Activated CD4-positive, alpha-beta T cell treated with anti-CD3 and anti-CD28 coated beads for 36 hours (primary cell): ENCODE results near the gene SFXN2. TPM values are rescaled to one million over a fixed set of nuclear protein-coding genes. Genes with fewer than 3 reads are reported as not detected.
"Not testable (repeated sequence)": the region's sequence is repeated elsewhere in the genome, so short reads cannot be mapped to it uniquely, and the experiment has no call there.

ENCODE experiments used
- ATAC-seq: fragments of 200-7000 bp; cut with Tn5 transposase; one replicate; pipeline ENCODE4 v1.10.0; 2021; ENCODE audit warnings: mild to moderate bottlenecking, moderate library complexity
- CTCF ChIA-PET: fragments of 350-600 bp; sonication (Branson Sonifier 250); formaldehyde crosslinking; loops from one replicate; lab custom pipeline; 2021; ENCODE audit warnings: antibody characterized with exemption; lab: Charles Lee
- POLR2A ChIA-PET: fragments of 350-600 bp; sonication (Branson Sonifier 250); formaldehyde crosslinking; loops from one replicate; lab custom pipeline; 2021; ENCODE audit warnings: antibody characterized with exemption, inconsistent platforms; lab: Charles Lee
- DNase-seq: peaks from one replicate; pipeline ENCODE4 v3.0.0-alpha.2; 2020
- H3K27ac Mint-ChIP-seq: one replicate; pipeline ENCODE4 v1.8.0; 2021; ENCODE audit warnings: mixed read lengths
- H3K27me3 Mint-ChIP-seq: one replicate; pipeline ENCODE4 v1.8.0; 2021; ENCODE audit warnings: mixed read lengths
- H3K36me3 Mint-ChIP-seq: one replicate; pipeline ENCODE4 v1.8.0; 2021; ENCODE audit warnings: low read depth, mixed read lengths
- H3K4me1 Mint-ChIP-seq: one replicate; pipeline ENCODE4 v1.8.0; 2021; ENCODE audit warnings: mixed read lengths
- H3K4me3 Mint-ChIP-seq: one replicate; pipeline ENCODE4 v1.8.0; 2021; ENCODE audit warnings: mild to moderate bottlenecking, moderate library complexity, mixed read lengths
- H3K9me3 Mint-ChIP-seq: one replicate; pipeline ENCODE4 v1.8.0; 2021; ENCODE audit warnings: low read depth, mixed read lengths
- intact Hi-C, 2 experiments: fragments of 100-400 bp; cut with DNase I in 1 of 2; cut with micrococcal nuclease in 1 of 2; formaldehyde crosslinking; loops; one replicate each; pipeline versions ENCODE4 v1.14.2 to v1.15.1; 2022 to 2024; cut with DNase I, micrococcal nuclease
- total RNA-seq, 2 experiments: library from RNA; stranded (reverse); gene quantifications; one replicate each; pipeline ENCODE4 v1.2.3, GENCODE V29; 2021

SFXN2 gene
- total RNA-seq, 2 experiments from 2014 or later: 18.2 to 20.7 TPM

GRCh38 chr10:102716900-102717565 lies 2.6 kb downstream of the SFXN2 start:
- Mint-ChIP-seq H3K27ac (peak overlapping the region; percentile 1), H3K4me1 (peaks cover 57% of the 10 kb centered on the region), H3K36me3 (peaks cover 29% of the 10 kb centered on the region)
- POLR2A ChIA-PET, H3K27me3 Mint-ChIP-seq, ATAC-seq, DNase-seq, H3K4me3 Mint-ChIP-seq, H3K9me3 Mint-ChIP-seq, intact Hi-C loops: not testable (repeated sequence)
- CTCF ChIA-PET: interaction anchor here (1.0 kb wide), 1 partner anchor 25 kb away, joined by 3 read pairs; no protein-coding TSS in a partner anchor

DNA sequence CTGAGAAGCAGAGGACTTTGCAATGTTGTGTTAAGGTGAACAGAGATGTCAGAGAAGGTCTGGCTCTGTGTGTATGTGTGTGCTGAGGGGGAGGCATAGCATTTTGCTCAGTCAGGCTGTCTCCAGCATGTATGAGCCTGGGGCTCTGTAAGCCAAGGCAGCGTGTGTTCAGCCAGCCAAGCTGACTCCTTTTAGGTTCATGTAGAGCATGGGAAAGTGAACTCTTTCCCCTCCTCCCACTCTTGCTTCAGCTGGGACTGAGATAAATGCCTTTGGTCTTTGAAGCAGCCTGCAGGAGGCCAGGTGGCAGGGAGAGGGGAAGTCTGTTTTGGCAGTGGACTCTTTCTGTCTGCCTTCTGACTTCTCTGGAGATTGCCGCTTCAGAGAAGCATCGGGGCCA lies 3.8 kb downstream of the SFXN2 start:
- ATAC-seq (no peak), DNase-seq (no peak)
- Mint-ChIP-seq H3K9me3 (no peaks in the 10 kb centered on the region), H3K4me1 (peaks cover 47% of the 10 kb centered on the region), H3K4me3 (no peak overlapping the region), H3K36me3 (peaks cover 30% of the 10 kb centered on the region), H3K27me3 (no peaks in the 10 kb centered on the region), H3K27ac (no peak overlapping the region)
- ChIA-PET CTCF (no interaction called here), POLR2A (no interaction called here)
- intact Hi-C loops: no loop called here

DNA sequence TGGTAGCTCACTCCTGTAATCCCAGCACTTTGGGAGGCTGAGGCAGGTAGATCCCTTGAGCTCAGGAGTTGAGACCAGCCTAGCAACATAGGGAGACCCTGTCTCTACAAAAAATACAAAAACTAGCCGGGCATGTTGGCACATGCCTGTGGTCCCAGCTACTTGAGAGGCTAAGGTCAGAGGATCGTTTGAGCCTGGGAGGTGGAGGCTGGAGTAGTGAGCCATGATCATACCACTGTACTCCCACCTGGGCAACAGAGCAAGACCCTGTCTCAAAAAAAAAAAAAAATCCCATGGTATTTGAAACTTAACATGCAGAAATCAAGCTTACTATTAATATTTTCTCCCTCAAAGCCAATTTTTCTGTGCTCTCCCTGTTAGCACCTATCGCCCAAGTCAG lies 5.9 kb downstream of the SFXN2 start:
- no peak overlapping the region for H3K4me3 Mint-ChIP-seq
- ATAC-seq (no peak), DNase-seq (no peak)
- H3K4me1 Mint-ChIP-seq: peaks cover 44% of the 10 kb centered on the region
- no peak overlapping the region for H3K27ac Mint-ChIP-seq
- no peaks in the 10 kb centered on the region for H3K27me3 Mint-ChIP-seq
- peaks cover 44% of the 10 kb centered on the region for H3K36me3 Mint-ChIP-seq
- ChIA-PET CTCF (interaction anchor here (0.7 to 1.4 kb wide), 2 partner anchors 8 to 76 kb away, joined by 3 read pairs; no protein-coding TSS in a partner anchor), POLR2A (interaction anchor here (0.5 kb wide), 1 partner anchor 24 kb away, joined by 3 read pairs; no protein-coding TSS in a partner anchor)
- no peaks in the 10 kb centered on the region for H3K9me3 Mint-ChIP-seq
- intact Hi-C loops: no loop called here

DNA sequence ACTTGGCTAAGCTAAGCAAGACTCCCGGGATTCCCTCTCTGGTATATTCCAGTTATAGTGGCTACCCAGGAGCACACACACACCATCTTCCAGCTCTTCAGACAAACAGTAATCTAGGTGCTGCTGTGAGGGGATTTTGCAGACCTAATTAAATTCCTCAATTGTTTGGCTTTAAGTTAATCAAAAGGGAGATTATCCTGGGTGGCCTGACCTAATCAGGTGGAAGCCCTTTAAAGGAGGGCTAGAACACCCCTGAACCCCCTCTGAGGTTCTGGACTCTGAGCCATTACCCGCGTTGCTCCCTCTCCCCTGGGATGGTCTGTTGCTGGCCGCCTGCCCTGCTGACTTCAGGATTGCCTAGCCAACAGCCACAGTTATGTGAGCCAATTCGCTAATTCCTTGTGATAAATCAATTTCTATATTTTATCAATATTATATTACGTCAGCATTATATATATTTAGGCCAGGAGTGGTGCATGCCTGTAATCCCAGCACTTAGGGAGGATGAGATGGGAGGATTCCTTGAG lies 6.4 kb downstream of the SFXN2 start:
- CTCF ChIA-PET: interaction anchor here (0.7 to 1.2 kb wide), 3 partner anchors 14 to 75 kb away, joined by 3 to 4 read pairs (median 3); no protein-coding TSS in a partner anchor
- intact Hi-C loops: no loop called here
- Mint-ChIP-seq H3K27ac (no peak overlapping the region), H3K27me3 (no peaks in the 10 kb centered on the region), H3K4me3 (no peak overlapping the region), H3K4me1 (peaks cover 40% of the 10 kb centered on the region), H3K36me3 (peaks cover 44% of the 10 kb centered on the region), H3K9me3 (no peaks in the 10 kb centered on the region)
- no peak for DNase-seq
- POLR2A ChIA-PET: no interaction called here
- no peak for ATAC-seq

DNA sequence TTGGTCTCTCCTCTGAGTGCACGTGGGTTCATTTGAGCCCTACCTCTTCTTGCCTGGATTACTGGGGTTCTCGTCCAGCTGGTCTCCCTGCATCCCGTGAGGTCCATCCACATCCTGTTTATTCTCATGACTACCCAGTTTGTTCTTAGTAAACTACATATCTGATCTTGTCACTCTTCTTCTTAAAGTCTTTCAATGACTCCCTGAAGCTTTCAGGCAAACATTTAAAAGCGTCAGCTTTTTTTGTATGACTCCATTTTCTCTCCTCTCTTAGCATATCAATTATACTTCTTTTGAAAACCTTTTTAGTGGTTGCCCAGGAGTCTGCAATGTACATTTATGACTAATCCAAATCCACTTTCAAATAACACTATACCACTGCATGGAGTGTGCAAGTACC lies 7.5 kb downstream of the SFXN2 start:
- Mint-ChIP-seq H3K9me3 (no peaks in the 10 kb centered on the region), H3K4me1 (peaks cover 30% of the 10 kb centered on the region), H3K36me3 (peaks cover 40% of the 10 kb centered on the region), H3K27ac (peak overlapping the region; percentile 10), H3K27me3 (no peaks in the 10 kb centered on the region), H3K4me3 (no peak overlapping the region)
- no peak for DNase-seq
- ChIA-PET CTCF (interaction anchor here (0.6 to 1.2 kb wide), 2 partner anchors 13 to 71 kb away, joined by 3 to 4 read pairs; no protein-coding TSS in a partner anchor), POLR2A (no interaction called here)
- ATAC-seq: peak; percentile 88
- intact Hi-C loops: no loop called here

GRCh38 chr10:102723989-102724388 lies 9.6 kb downstream of the SFXN2 start:
- POLR2A ChIA-PET: no interaction called here

GRCh38 chr10:102726274-102726673 lies 11.8 kb downstream of the SFXN2 start:
- H3K36me3 Mint-ChIP-seq: peaks cover 31% of the 10 kb centered on the region
- ATAC-seq (no peak), DNase-seq (no peak)
- H3K9me3 Mint-ChIP-seq: no peaks in the 10 kb centered on the region
- no peaks in the 10 kb centered on the region for H3K27me3 Mint-ChIP-seq
- peaks cover 6% of the 10 kb centered on the region for H3K4me1 Mint-ChIP-seq
- ChIA-PET CTCF (interaction anchor here (1.1 kb wide), 1 partner anchor 12 kb away, joined by 4 read pairs; no protein-coding TSS in a partner anchor), POLR2A (no interaction called here)
- no peak overlapping the region for H3K27ac Mint-ChIP-seq
- intact Hi-C loops: loop anchor here in 1 of 2 experiments (5.0 kb wide), 1 partner anchor 341 kb away; no protein-coding TSS in a partner anchor
- H3K4me3 Mint-ChIP-seq: no peak overlapping the region

More at GRCh38 chr10:102723989-102724388, 9.6 kb downstream of the SFXN2 start:
- Mint-ChIP-seq H3K36me3 (peaks cover 37% of the 10 kb centered on the region), H3K4me3 (no peak overlapping the region), H3K4me1 (peaks cover 13% of the 10 kb centered on the region), H3K9me3 (no peaks in the 10 kb centered on the region), H3K27me3 (no peaks in the 10 kb centered on the region), H3K27ac (no peak overlapping the region)
- no peak for DNase-seq
- ATAC-seq: no peak
- CTCF ChIA-PET: no interaction called here
- intact Hi-C loops: no loop called here

- H3K9me3 Mint-ChIP-seq: no peaks in the 10 kb centered on the region
- H3K27me3 Mint-ChIP-seq: no peaks in the 10 kb centered on the region
- no peak for ATAC-seq
- no peak overlapping the region for H3K4me3 Mint-ChIP-seq
- no peak for DNase-seq
- intact Hi-C loops: loop anchor here in 1 of 2 experiments (5.0 kb wide), 1 partner anchor 340 kb away; no protein-coding TSS in a partner anchor
- H3K4me1 Mint-ChIP-seq: no peaks in the 10 kb centered on the region
- no peak overlapping the region for H3K27ac Mint-ChIP-seq
- ChIA-PET CTCF (interaction anchor here (0.6 to 1.2 kb wide), 4 partner anchors 16 to 140 kb away, joined by 3 to 4 read pairs (median 3); partner anchors contain the start of gene CYP17A1), POLR2A (interaction anchor here (0.6 to 0.7 kb wide), 2 partner anchors 17 kb away, joined by 3 to 4 read pairs; partner anchors contain the start of gene WBP1L)
- H3K36me3 Mint-ChIP-seq: peaks cover 30% of the 10 kb centered on the region
These were observed 12.8 kb downstream of the SFXN2 start for GRCh38 chr10:102727037-102727818.

GRCh38 chr10:102729029-102730026 lies 14.9 kb downstream of the SFXN2 start:
- intact Hi-C loops: loop anchor here (1.0 to 5.0 kb wide), 3 partner anchors 172 to 338 kb away; no protein-coding TSS in a partner anchor
- Mint-ChIP-seq H3K36me3 (peaks cover 39% of the 10 kb centered on the region), H3K9me3 (no peaks in the 10 kb centered on the region), H3K27me3 (no peaks in the 10 kb centered on the region), H3K4me1 (no peaks in the 10 kb centered on the region), H3K4me3 (no peak overlapping the region), H3K27ac (no peak overlapping the region)
- DNase-seq: peak; percentile 80
- POLR2A ChIA-PET: no interaction called here
- ATAC-seq: peak; percentile 71
- CTCF ChIA-PET: interaction anchor here (1.0 to 1.4 kb wide), 2 partner anchors 34 to 65 kb away, joined by 3 read pairs; no protein-coding TSS in a partner anchor

DNA sequence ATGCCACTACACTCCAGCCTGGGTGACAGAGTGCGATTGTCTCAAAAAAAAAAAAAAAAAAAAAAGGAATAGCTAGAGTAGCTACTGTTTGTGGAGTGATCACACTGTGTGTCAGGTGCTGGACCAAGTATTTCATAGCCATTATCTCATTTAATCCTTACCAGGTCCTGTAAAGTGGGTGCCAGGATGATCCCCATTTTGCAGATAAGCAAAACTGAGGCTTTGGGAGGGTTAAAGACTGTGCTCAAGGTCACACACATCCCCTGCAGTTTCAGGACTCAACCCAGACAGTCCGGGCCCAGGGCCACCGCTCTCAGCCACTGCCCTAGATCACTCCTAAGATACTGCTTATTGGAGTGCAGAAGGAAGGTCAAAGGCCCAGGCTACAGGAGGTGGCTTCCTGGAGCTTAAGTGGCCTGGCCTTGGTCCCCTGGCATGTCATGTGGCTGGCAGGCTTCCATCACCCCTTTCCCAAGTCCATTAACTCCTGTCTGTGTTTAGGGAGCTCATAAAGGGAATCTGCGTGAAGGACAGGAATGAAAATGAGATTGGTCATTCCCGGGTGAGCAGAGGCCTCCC lies 16.9 kb downstream of the SFXN2 start:
- ChIA-PET POLR2A (interaction anchor here (0.7 kb wide), 1 partner anchor 665 kb away, joined by 6 read pairs; no protein-coding TSS in a partner anchor), CTCF (interaction anchor here (0.6 kb wide), 1 partner anchor 172 kb away, joined by 3 read pairs; no protein-coding TSS in a partner anchor)
- intact Hi-C loops: loop anchor here in 1 of 2 experiments (5.0 kb wide), 1 partner anchor 171 kb away; no protein-coding TSS in a partner anchor
- H3K9me3 Mint-ChIP-seq: no peaks in the 10 kb centered on the region
- H3K27ac Mint-ChIP-seq: no peak overlapping the region
- no peak overlapping the region for H3K4me3 Mint-ChIP-seq
- H3K27me3 Mint-ChIP-seq: no peaks in the 10 kb centered on the region
- no peak for ATAC-seq
- DNase-seq: no peak
- H3K36me3 Mint-ChIP-seq: peaks cover 29% of the 10 kb centered on the region
- H3K4me1 Mint-ChIP-seq: no peaks in the 10 kb centered on the region
